ENCODE data around the gene FABP7.

The FABP7 gene

DNA sequence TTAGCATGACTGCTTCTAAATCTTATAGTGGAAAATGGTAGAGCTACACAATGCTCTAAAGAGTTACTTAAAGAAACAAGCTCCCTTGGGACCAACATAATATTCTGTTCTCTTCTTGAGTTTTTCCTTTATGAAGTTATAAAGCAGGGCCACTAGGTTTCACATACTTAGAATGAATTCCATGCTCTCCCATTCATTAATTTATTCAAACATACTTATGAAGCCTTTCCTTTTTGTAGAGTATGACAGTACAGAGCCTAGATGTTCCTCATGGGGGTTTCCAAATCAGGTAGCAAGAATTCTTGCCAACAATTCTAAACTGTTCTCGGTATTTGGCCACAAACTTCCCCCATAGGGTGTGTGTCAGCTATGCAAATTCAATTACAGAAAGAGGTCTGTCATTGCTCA is 20.6 kb upstream of the FABP7 start:
- DNase-seq (ENCODE audit: low read depth, low spot score) = no peak

DNA sequence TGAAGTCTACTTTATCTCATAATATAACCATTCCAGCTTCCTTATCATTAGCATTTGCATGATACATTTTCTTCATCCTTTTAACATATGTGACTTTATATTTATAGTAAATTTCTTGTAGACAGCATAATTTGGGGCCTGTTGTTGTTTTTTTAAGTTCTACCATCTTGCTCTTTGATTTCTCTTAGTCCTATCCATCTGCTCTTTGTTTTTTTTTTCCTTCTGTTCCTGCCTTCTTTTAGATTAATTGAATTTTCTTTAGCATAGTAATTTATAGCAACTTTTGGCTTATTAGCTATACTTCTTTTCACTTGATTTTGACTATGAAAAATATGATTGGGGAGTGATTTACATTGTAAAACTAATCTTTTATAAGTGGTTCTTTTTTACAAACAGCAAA is 19.2 kb upstream of the FABP7 start:
- no peak for DNase-seq (ENCODE audit: low read depth, low spot score)

DNA sequence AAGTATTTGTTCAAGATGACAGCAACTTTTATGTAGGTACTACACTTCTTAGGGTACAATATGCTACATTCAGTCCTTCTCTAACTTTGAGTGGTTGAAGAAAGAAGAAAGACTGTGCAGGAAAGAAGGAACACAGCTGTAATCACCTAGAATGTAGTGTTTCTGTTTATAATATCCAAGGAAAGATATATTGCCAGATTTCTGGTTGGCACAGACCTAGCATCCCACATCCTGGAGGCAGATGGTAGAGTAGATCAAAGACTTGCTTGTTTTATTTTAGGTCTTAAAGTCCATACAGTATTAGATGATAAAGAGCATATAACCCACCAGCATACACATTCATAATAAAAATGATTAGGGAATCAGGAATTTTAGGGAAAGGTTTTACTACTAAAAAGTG is 13.3 kb upstream of the FABP7 start:
- no peak for DNase-seq (ENCODE audit: low read depth, low spot score)

DNA sequence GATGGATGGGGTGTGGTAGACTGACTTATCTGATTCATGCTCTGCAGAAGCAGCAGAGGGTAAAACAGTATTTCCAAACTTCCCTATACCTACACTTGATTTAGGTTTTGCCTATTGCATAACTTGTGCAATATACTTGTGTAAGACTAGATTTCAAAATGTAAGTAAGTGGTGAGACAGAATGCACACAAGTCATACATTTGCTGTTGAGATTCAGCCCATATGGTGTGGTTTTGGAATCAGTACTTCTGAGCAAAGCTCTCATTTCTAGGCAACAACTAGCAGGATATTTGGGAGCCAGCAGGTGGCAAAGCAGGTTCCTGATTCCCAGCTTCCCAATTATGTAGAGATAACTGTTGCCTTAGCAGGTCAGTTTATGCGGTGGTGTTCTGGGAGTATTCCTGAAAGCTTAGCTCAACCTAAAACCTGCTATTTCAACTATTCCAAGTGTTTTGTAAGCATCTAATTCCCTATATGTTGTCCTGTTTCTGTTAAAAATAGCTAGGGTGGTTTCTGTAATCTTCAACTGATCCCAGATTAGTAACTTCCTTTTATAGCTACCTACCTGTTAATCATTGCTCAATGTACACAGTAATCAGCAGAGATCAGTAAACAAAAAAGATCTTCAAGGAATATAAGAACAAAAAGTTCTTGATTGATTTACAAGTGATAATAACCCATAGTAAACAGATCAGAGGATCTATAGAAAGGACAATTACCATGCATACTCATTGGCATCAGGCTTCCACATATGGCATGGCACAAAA is 8.5 kb upstream of the FABP7 start:
- no peak for DNase-seq (ENCODE audit: low read depth, low spot score)

DNA sequence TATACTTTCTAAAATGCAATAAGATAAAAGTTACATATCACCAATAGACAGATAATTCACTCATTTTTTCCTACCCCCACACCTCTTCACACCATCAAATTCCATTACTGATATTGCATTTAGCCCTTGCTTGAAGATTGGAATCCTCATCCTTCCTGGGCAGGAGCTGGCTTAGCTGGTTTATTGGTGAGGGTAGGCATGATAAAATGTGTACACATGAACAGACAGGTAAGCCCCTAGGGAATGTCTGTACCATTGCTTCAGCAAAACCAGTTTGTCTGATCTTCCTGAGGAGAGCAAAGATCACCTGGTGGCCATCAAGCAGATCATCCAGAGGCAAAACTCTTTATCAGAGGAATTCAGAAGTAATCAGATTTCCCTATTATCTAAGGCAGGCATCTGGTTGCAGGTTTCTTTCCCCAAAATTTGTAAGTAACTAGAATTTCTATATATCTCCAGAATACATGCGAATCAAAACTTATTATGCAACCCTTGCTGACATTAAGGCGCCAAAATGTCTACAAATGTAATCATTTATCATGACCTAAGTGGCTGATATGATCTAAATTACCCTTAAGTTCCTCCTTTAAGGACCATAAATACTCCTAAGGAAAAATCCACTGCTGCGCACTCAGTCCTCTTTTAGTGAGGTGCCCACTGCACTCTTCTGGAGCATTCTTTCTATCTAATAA is 6.6 kb upstream of the FABP7 start:
- no peak for DNase-seq (ENCODE audit: low read depth, low spot score)

DNA sequence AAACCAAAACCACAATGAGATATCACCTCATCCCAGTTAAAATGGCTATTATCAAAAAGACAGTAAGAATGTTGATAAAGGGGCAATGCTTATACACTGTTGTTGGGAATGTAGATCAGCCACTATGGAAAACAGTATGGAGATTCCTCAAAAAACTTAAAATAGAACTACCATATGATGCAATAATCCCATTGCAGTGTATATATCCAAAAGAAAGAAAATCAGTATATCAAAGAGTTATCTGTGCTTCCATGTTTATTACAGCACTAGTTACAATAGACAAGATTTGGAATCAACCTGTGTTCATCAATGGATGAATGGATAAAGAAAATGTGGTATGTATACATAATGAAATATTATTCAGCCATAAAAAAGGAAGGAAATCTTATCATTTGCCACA is 3.5 kb upstream of the FABP7 start:
- DNase-seq (ENCODE audit: low read depth, low spot score) = no peak

DNA sequence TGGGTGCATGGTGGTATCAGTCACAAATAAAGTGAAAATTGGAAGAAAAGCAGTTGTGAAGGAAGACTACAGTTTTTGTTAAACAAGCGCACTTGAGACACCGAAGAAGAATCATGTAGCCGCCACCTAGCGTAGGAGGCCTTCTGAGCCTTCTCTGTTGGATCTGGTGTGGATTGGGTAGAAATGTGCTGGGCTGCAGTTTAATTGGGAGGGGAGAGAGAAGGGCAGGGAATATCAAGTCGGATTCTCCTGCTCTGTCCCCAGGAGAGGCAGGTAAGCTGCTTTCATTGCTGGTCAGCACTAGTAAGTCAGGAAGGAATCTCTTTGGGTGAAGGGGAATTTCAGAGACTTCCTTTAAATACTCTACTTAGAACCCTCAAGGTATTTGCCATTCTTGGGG is 1.2 kb upstream of the FABP7 start:
- no peak for DNase-seq (ENCODE audit: low read depth, low spot score)

DNA sequence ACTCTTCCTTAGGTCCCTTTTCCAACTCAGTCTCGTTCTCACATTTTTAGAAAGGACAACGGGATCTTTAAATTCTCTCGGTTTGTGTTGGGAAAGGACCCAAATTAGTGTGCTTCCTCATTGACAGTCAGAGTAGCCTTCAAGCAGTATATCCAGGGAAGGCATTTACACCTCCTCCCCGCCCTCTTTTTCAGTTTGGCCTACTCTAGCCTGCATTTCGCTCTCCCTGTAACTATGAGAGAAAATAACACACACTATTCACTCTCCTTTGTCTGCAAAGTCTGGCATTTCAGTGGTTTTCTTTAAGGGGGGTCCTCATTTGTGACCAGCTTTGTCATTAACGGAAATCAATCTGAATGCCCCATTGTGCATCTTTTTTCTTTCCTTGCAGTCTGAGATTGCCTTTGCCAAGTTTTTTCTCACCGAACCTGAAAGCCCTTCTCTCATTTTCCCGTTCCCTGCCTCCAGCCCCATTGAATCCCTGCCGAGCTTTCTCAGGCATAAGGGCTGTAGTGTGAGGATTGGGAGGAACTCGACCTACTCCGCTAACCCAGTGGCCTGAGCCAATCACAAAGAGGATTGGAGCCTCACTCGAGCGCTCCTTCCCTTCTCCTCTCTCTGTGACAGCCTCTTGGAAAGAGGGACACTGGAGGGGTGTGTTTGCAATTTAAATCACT is 393 bp upstream of the FABP7 start:
- peak; percentile 89 for DNase-seq (ENCODE audit: low read depth, low spot score)

DNA sequence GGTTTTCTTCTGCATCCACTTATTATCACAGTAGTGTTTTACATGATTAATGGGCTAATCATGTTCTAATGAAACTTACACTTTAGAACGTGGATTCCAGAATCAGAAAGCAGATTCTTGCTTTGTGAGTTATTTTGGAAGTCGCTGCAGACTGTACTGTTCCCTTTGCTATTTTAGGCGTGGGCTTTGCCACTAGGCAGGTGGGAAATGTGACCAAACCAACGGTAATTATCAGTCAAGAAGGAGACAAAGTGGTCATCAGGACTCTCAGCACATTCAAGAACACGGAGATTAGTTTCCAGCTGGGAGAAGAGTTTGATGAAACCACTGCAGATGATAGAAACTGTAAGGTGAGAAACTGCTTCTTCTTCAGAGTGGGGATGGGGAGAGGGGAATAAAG is 598 bp downstream of the FABP7 start:
- DNase-seq (ENCODE audit: low read depth, low spot score) = peak; percentile 26

DNA sequence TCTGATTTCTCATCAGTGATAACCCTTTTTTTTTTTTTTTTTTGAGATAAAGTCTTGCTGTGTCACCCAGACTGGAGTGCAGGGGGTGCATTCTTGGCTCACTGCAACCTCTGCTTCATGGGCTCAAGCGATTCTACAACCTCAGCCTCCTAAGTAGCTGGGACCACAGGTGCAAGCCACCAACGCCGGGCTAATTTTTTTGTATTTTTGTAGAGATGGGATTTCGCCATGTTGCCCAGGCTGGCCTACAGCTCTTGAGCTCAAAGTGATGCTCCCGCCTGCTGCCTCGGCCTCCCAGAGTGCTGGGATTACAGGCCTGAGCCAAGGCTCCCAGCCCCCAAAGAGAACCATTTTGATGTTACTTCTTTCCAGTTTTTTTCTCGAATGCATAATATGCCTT is 2.2 kb downstream of the FABP7 start:
- DNase-seq (ENCODE audit: low read depth, low spot score) = peak; percentile 11

DNA sequence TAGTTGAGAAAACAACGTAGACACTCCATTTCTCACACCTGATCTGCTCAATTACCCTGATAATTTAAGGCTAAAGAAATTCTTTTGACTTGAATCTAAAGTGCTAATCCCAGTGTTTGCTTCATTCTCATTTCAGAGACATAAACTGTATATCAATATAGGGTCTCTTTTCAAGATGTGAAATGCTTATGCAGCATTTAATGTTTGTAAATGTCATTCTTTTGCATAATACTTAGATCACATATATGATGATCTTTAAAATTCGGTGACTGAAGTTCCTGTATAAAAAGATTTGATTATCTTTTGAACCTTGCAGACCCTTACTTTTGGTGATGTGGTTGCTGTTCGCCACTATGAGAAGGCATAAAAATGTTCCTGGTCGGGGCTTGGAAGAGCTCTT is 3.9 kb downstream of the FABP7 start:
- DNase-seq (ENCODE audit: low read depth, low spot score) = no peak

DNA sequence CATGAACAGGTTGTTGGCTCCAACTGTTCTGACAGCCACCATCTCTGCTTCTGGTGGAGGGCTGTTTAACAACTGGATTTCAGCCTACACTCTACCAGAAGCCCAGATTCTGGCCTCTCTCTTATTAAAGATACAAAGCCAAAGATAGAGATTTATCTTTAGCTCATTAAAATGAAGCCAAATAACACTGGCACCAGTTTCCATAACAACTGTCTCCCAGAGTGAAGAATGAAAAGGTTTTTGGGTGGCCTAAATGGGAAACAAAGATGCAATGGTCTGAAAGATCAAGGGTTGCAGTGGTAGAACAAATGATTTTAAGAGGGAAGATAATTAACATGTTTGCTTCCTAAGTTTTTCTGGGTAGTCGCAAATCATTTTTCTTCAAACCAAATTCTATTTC is 6.4 kb downstream of the FABP7 start:
- DNase-seq (ENCODE audit: low read depth, low spot score) = no peak

DNA sequence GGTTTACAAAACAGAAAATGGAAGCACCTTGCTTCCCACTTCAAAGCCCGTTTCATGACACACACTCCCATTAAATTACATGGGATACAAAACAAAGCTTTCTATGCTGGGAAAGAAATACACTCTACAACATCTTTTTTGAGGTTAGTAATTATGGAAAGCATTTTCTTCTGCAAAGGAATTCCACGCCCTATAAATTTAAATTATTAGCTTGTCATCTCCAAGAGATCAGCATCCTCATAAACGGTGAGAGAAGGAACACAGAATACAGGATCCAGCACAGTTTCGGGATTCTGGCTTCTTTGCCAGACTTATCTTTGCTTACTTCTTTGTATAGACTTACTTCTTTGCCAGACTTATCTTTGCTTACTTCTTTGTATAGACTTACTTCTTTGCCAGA is 8.2 kb downstream of the FABP7 start:
- DNase-seq (ENCODE audit: low read depth, low spot score) = no peak

DNA sequence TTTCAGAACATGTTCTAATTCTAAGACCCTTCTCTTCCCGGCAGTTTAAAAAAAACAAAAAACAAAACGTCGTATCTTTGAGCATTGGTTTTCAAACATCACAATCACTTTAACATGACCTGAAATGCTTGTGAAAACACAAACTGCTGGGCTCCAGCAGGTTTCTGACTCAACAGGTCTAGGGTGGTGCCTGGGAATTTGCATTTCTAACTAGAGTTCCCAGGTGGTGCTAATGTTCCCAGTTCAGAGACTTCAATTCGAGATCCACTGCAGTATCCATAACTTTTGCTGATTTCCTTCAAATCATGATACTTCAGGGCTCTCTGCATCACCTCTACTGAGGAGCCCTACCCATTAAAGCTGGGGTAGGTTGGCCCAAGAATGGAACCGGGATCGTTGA is 8.7 kb downstream of the FABP7 start:
- no peak for DNase-seq (ENCODE audit: low read depth, low spot score)

DNA sequence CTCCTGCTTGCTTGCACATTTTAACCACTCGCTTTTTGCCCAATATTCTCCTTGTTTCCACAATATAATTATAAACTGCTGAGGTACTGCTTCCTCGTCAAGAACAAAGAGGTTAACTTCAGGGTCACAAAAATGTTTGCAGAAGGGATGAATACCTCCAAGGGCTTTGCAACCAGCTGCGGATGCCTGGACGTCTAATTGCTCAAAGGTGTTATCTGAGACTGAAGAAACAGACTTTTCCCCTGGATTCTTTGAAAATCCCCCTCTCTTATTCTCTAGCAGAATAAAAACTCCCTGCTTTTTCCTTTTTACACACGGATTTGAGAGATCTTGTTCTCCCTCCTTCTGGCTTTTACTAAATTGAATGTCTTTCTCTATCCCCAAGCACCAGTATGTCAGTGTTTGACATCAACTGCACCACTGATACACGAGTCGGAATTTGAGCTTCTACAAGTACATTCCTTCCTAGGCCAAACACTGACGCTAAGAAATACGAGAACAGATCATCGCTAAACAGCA is 9.2 kb downstream of the FABP7 start:
- DNase-seq (ENCODE audit: low read depth, low spot score) = no peak

DNA sequence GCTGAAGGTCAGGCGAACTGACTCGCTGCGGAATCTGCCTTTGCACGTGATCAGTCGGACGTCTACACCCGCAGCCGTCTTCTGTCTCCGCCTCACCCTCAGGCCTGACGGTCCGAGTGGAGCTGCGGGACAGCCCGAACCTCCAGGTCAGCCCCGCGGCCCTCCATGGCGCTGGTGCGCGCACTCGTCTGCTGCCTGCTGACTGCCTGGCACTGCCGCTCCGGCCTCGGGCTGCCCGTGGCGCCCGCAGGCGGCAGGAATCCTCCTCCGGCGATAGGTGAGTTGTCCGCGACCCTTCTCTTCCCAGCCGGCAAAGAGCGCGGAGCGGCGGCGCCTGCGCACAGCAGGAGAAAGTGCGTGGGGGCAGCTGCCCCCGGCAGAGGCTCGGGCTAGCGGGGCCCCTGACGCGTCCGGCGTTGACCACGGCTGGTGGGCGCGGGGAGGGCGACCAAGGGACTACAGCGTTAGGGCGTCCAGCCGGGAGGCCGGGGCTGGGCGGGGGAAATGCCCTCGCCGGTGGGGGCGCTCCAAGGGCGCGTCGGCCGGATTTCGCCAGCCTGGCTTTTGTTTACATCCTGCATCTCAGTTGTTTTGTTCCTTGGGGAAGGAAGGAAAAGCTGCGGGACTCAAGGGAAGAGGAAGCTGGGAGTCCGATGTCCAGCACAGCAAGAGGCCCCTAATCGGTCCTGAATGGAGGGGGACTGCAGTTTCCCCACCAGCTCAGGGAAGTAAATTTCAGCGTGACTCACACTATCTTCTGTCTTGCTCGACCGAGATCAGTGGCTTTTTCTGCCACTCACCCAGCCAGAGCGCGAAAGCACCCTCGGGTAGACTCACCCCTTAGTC is 9.9 kb downstream of the FABP7 start, which contains the start of gene SMPDL3A:
TSS of gene SMPDL3A (plus strand) at position 77 of the 846 bp plus-strand sequence. CDS start at position 166, 89 bp downstream.
- peak; percentile 92 for DNase-seq (ENCODE audit: low read depth, low spot score)

DNA sequence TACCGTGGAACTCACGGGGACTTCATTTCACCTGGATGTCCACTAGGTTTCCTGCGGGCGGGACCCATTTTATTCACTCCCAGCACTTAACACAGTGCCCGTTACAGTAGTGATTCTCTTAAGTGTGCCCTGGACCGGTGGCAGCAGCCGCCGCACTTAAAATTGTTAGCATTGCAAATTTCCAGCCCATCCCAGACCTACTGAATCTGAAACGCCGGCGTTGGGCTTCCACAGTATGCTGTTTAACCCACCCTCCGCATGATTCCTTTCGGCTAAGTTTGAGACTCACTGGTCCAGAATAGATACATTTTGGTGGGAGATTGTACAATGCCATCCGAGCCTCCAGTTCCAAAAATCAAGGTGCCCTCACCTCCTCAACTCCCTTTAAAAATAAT is 10.5 kb downstream of the FABP7 start:
- no peak for DNase-seq (ENCODE audit: low read depth, low spot score)

DNA sequence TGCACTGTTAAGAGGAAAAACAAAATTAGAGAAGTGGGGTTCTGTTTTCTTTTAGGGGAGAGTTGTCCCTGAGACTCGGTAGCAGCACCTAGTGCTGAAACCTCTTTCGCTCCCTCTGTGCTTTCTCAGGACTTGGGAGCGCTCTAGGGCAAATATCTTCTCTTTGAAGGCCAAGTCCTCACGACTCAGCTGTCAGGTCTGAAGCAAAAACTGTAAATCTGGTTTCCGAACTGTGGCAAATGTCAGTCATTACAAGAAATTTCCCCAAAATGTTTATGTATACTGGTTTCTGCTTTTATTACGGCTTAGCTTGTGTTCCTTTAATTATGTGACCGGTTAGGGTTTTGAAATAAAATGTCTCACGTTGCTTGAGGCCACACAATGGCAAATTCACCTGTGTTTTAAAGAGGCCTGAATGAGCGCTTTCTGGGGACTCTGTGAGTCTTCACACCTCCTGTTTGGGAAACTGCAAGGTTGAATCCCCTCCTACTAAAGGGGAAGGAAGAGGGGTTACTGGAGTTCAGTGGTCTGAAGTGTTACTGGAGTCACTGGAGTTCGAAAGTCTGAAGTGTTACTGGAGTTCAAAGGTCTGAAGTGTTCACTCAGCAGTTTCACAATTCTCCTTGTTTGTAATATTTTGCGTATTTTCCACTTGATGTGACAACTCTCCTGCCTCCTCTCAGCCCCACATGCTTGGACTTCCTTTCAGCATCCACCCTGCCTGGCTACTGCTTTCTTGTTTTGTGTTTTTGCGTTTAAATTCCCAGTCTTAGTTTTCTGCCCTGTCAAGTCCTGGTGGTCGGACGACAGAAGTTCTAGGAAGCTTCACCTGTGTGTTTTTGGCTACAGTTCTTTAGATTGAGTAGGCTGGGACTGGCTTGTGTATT is 11.2 kb downstream of the FABP7 start:
- DNase-seq (ENCODE audit: low read depth, low spot score) = peak; percentile 52

DNA sequence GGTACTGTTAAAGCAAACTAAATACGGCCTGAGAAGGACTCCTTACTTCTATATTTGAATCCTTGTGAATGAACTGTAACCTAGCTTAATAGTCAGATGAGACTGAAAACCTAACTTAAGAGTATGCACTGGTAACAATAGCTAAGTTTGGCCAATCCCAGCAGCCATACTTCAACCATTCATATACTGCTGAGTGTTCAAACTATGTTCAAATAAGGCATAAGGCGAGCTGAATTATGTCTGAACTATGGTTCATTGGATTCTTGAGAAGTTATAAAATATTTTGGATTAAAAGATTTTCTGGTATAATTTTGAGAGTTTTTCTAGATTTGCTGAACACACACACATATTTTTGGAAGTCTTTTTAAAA is 11.8 kb downstream of the FABP7 start:
- no peak for DNase-seq (ENCODE audit: low read depth, low spot score)

DNA sequence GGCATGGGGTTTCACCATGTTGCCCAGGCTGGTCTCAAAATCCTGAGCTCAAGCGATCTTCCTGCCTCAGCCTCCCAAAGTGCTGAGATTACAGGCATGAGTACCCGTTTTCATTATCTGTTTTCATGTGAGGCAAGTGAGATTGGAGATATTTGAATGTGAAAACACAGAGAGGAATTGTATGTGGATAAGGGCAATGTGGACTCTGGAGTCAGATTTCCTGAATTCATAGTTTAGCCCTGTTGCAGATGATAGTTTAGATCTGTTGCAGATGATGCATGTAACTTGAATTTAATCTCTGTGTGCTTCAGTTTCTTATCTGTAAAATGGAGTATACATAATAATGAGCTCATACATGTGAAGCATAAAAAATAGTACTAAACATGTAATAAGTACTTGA is 13.2 kb downstream of the FABP7 start:
- no peak for DNase-seq (ENCODE audit: low read depth, low spot score)

DNA sequence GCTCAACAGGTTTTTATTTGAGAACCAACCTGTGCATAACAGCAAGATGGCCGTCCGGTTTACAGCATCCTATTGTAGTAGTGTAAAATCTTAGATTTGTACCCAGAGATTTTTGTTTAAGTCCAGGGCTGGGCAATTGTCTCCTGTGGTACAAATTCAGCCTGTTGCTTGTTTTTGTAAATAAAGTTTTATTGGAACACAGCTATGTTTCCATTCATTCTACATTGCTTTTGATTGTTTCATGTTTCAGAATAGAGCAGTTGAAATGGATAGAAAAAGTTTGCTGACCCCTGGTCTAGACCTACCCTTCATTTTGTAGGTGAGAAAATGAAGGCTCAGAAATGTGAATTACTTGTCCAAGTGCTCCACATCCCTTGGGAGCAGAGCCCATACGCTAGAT is 18.0 kb downstream of the FABP7 start:
- no peak for DNase-seq (ENCODE audit: low read depth, low spot score)

Measured in astrocyte of the hippocampus (primary cell).